Caco-2 (cell line): ENCODE results near the gene SMARCD3. TPM values are rescaled to one million over a fixed set of nuclear protein-coding genes. Genes with fewer than 3 reads are reported as not detected.

Experiments used
- BruUV-seq: library from RNA; stranded (reverse); fragments of 400-500 nt; replicated peaks from 2 replicates; lab custom pipeline; 2021; lab: Mats Ljungman, UMichigan
- CTCF ChIA-PET: fragments of 300-600 bp; sonication (Branson Sonifier 250); formaldehyde crosslinking; loops from one replicate; lab custom pipeline; 2022; ENCODE audit warnings: antibody characterized with exemption; lab: Charles Lee
- POLR2A ChIA-PET: fragments of 300-600 bp; sonication (Branson Sonifier 250); formaldehyde crosslinking; loops from one replicate; lab custom pipeline; 2022; ENCODE audit warnings: antibody characterized with exemption; lab: Charles Lee
- DNase-seq, 2 experiments: peaks; one replicate each; pipeline versions ENCODE4 v3.0.0 to v3.0.0-alpha.2; 2020 to 2022
- H3K27me3 ChIP-seq: replicated peaks from 2 replicates; pipeline ENCODE4 v1.6.0; 2011; ENCODE audit warnings: low read length; ENCODE audit not compliant: control insufficient read depth, insufficient read depth
- H3K36me3 ChIP-seq: 2 replicates; pipeline ENCODE4 v1.5.1; 2011; ENCODE audit warnings: low read length; ENCODE audit not compliant: control insufficient read depth, insufficient read depth
- H3K4me1 ChIP-seq: fragments of 250-450 bp; sonication (Bioruptor Pico); 2 replicates; pipeline ENCODE4 v1.5.1; 2020; ENCODE audit warnings: mild to moderate bottlenecking
- H3K4me3 ChIP-seq: 2 replicates; pipeline ENCODE4 v1.5.1; 2011; ENCODE audit warnings: low read depth, mild to moderate bottlenecking, control low read depth, low read length
- H3K9me3 ChIP-seq: fragments of 250-450 bp; sonication (Bioruptor Pico); 2 replicates; pipeline ENCODE4 v1.5.1; 2020; ENCODE audit warnings: mild to moderate bottlenecking, moderate library complexity
- H3K27ac Mint-ChIP-seq: one replicate; pipeline ENCODE4 v1.8.0; 2022; ENCODE audit warnings: mixed read lengths; ENCODE audit not compliant: unreplicated experiment
- H3K27me3 Mint-ChIP-seq: one replicate; pipeline ENCODE4 v1.8.0; 2022; ENCODE audit warnings: mixed read lengths; ENCODE audit not compliant: insufficient read depth, unreplicated experiment
- H3K36me3 Mint-ChIP-seq: one replicate; pipeline ENCODE4 v1.8.0; 2022; ENCODE audit warnings: mild to moderate bottlenecking, mixed read lengths; ENCODE audit not compliant: insufficient read depth, unreplicated experiment
- H3K4me1 Mint-ChIP-seq: one replicate; pipeline ENCODE4 v1.8.0; 2022; ENCODE audit warnings: low read depth, mixed read lengths; ENCODE audit not compliant: unreplicated experiment
- H3K4me3 Mint-ChIP-seq: one replicate; pipeline ENCODE4 v1.8.0; 2022; ENCODE audit warnings: mild to moderate bottlenecking, moderate library complexity, mixed read lengths; ENCODE audit not compliant: unreplicated experiment
- H3K9me3 Mint-ChIP-seq: one replicate; pipeline ENCODE4 v1.8.0; 2022; ENCODE audit warnings: mixed read lengths; ENCODE audit not compliant: unreplicated experiment
- CTCF ChIP-seq, 2 experiments: fragments of 200-600 bp in 1 of 2; IDR thresholded peaks; 1 replicate in 1 of 2; 2 replicates in 1 of 2; pipeline versions ENCODE4 v1.5.1 to v1.8.0; 2011 to 2022; ENCODE audit warnings: antibody characterized with exemption in 1 of 2, control low read depth in 1 of 2, inconsistent platforms in 1 of 2, low read depth in 1 of 2, low read length in 1 of 2, mild to moderate bottlenecking in 1 of 2, moderate library complexity in 1 of 2; ENCODE audit not compliant: insufficient read depth in 1 of 2, severe bottlenecking in 1 of 2, unreplicated experiment in 1 of 2
- intact Hi-C: fragments of 100-400 bp; cut with micrococcal nuclease; formaldehyde crosslinking; loops from one replicate; pipeline ENCODE4 v1.10.0; 2022; ENCODE audit not compliant: unreplicated experiment
- total RNA-seq: library from RNA; stranded (reverse); gene quantifications from 2 replicates; pipeline ENCODE4 v1.2.3, GENCODE V29; 2022

The SMARCD3 gene
- total RNA-seq, 1 experiment from 2014 or later = 27.8 TPM

DNA sequence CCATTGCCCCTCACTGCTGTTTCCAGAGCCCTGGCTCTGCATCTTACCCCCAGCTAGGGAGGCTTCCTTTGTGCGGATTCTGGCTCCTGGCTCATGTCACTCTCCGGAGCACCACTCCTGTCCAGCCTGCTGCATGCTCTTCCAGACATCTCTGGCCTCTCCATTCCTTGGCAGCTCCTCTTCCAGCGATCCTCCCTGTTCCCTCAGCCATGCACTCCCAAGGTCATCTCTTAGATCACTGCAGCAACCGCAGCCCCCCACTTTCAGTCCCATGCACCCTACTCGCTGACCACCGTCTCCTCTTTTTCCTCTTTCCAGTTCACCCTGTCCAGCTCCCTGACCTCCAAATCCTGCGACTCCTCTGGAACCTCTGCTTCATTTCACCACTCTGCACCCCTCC lies 6.9 kb upstream of the SMARCD3 start:
- no TSS peak for BruUV-seq
- POLR2A ChIA-PET = no interaction called here
- H3K9me3 ChIP-seq = no peaks in the 10 kb centered on the region
- no peak overlapping the region for H3K4me3 ChIP-seq
- H3K27me3 ChIP-seq = peaks cover 2% of the 10 kb centered on the region
- no peak for DNase-seq
- Mint-ChIP-seq H3K27ac (no peak overlapping the region), H3K27me3 (peaks cover 32% of the 10 kb centered on the region), H3K4me1 (peaks cover 15% of the 10 kb centered on the region), H3K4me3 (no peak overlapping the region), H3K36me3 (no peaks in the 10 kb centered on the region), H3K9me3 (no peaks in the 10 kb centered on the region)
- intact Hi-C loops = no loop called here
- no peaks in the 10 kb centered on the region for H3K36me3 ChIP-seq
- TF ChIP-seq CTCF (IDR thresholded peaks at IDR 0.05; ENCODE audit: insufficient read depth in 1 of 2, low read depth in 1 of 2, low read length in 1 of 2, severe bottlenecking in 1 of 2, unreplicated experiment in 1 of 2) = no peak
- peaks cover 19% of the 10 kb centered on the region for H3K4me1 ChIP-seq
- CTCF ChIA-PET = no interaction called here

DNA sequence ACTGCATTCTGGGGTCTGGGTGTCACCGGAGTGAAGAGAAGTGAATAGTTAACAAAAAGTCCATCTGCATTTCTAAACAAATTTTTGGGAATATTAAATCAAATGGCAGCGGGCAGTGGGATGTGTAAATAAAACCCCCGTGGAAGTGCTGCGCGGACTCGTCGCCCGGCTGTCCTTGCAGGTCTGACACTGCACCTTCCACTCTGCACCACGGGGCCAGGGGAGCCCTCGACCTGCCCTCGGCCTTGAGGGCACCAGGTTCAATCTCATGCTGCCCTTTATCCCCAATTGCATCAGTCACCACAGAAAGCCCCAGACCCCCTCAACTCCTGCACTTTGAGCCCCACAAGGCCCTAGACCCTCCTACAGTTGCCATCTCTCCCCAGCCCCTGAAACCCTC lies 6.4 kb upstream of the SMARCD3 start:
- peaks cover 2% of the 10 kb centered on the region for H3K27me3 ChIP-seq
- peaks cover 24% of the 10 kb centered on the region for H3K4me1 ChIP-seq
- no peak for TF ChIP-seq CTCF (IDR thresholded peaks at IDR 0.05; ENCODE audit: insufficient read depth in 1 of 2, low read depth in 1 of 2, low read length in 1 of 2, severe bottlenecking in 1 of 2, unreplicated experiment in 1 of 2)
- Mint-ChIP-seq H3K4me3 (no peak overlapping the region), H3K9me3 (no peaks in the 10 kb centered on the region), H3K4me1 (peaks cover 19% of the 10 kb centered on the region), H3K27ac (no peak overlapping the region), H3K36me3 (no peaks in the 10 kb centered on the region), H3K27me3 (peaks cover 32% of the 10 kb centered on the region)
- H3K9me3 ChIP-seq = no peaks in the 10 kb centered on the region
- no peak for DNase-seq
- H3K36me3 ChIP-seq = no peaks in the 10 kb centered on the region
- POLR2A ChIA-PET = no interaction called here
- CTCF ChIA-PET = no interaction called here
- no TSS peak for BruUV-seq
- intact Hi-C loops = no loop called here
- no peak overlapping the region for H3K4me3 ChIP-seq

DNA sequence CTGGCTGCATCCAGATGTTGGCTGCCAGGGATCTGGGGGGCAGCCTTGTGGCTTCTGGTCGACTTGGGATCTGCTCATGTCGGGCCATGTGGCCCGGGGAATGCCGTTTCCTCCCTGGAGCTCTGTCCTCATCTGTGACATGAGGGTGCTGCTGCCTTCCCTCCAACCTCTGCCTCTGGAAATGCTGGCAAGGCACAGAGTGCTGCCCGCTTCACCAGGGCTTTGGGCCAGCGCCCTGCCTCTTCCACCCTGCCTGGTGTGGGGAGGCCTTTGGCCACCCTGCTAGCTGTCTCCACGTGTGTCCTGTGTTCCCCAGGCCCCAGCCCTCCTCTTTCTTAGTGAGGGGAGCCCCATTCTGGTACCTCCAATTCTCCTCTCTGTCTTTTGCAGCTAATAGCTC lies 5.8 kb upstream of the SMARCD3 start:
- POLR2A ChIA-PET = no interaction called here
- Mint-ChIP-seq H3K27ac (no peak overlapping the region), H3K27me3 (peaks cover 32% of the 10 kb centered on the region), H3K4me3 (no peak overlapping the region), H3K4me1 (peaks cover 23% of the 10 kb centered on the region), H3K36me3 (no peaks in the 10 kb centered on the region), H3K9me3 (no peaks in the 10 kb centered on the region)
- peaks cover 2% of the 10 kb centered on the region for H3K27me3 ChIP-seq
- no peak overlapping the region for H3K4me3 ChIP-seq
- H3K9me3 ChIP-seq = no peaks in the 10 kb centered on the region
- CTCF ChIA-PET = no interaction called here
- no peak for DNase-seq
- BruUV-seq = no TSS peak
- no peaks in the 10 kb centered on the region for H3K36me3 ChIP-seq
- intact Hi-C loops = no loop called here
- TF ChIP-seq CTCF (IDR thresholded peaks at IDR 0.05; ENCODE audit: insufficient read depth in 1 of 2, low read depth in 1 of 2, low read length in 1 of 2, severe bottlenecking in 1 of 2, unreplicated experiment in 1 of 2) = no peak
- peaks cover 27% of the 10 kb centered on the region for H3K4me1 ChIP-seq
